GM19395 (cell line): Measurements from ENCODE around the gene SLC4A4.

Experiments
- ATAC-seq: cut with Tn5 transposase; IDR thresholded peaks from one replicate; pipeline ENCODE4 v1.9.1; 2021; ENCODE audit warnings: mild to moderate bottlenecking, moderate library complexity; ENCODE audit not compliant: unreplicated experiment

Gene SLC4A4

DNA sequence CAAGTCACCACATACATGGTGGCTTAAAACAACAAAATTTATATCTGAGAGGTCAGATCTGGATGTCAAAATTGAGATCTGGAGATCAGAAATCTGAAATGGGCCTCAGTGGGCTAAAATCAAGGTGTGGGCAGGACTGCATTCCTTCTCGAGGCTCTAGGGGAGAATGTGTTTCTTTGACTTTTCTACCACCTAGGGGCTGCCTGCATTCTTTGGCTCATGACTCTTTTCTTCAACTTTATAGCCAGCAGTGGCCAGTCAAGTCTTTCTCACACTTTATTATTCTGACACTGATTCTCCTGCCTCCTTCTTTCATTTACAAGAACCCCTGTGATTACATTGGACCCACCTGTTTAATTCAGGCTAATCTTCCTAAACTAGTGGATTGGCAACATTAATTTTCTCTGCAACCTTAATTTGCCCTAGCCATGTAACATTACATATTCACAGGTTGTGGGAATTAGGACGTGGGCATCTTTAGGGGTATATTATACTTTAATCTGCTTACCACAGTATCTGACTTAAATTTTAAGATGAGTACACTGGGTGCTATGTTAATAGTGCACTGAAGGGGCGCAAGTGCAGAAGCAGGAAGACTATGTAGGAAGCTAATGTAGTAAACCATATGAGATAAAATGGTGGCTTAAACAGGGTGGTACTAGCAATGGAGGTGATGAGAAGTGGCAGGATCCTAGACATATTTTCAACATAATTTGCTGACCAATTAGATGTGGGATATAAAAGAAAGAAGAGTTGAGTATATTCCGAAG lies 188.0 kb downstream of the SLC4A4 start:
- no peak for ATAC-seq

DNA sequence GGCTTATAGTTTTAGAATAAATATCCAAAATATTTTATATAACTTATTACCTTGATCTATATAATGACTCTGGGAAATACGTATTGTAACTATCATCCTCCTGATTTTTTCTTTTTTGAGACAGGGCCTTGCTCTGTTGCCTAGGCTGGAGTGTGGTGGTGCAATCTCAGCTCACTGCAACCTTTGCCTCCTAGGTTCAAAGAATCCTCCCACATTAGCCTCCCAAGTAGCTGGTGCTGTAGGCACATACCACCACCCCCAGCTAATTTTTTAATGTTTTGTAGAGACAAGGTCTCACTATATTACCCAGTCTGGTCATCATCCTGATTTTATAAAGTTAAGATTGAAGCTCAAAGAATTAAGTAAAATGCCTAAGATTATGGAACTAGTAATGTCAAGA lies 193.6 kb downstream of the SLC4A4 start:
- no peak for ATAC-seq

DNA sequence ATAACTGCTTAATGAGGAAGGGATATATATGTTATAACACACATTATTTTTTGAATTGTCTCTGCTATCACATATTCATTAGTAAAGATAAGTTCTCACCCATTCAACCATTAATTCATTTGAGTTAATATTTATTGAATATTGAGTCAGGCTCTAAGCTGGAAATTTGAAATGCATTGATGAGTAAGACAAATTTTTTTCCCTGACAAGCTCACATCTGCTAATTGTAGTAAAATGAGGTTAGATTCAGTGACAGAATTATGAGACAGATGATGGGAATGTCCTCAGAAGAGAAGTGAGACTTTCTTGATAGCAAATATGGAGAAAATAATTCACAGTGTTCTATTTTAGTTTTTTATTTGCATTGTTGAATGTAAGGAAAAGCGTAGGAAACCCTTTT lies 194.3 kb downstream of the SLC4A4 start:
- no peak for ATAC-seq

DNA sequence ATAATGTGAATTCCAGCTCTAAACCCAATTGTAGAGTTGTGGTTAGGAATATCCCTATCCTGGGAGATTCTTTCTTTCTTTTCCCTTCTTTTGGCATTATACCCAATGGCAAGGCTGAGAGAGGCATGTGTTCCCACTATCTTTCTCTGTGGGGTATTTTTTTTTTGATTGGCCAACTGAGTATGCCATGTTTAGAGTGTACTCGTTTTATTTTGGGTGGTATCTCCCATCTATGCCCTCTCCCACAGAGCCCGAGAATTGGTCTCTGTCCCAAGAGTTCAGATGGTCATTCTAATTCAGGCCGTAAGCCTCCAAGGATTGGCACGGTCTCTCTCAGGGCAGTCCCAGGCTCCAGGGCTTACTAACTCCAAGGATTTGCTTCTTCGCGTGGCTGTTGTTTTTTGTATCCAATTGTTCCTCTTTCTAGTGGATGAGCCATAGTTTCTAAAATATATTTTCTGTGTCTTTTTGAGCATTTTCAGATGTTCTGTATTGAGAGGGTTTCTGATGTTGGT lies 198.8 kb downstream of the SLC4A4 start:
- ATAC-seq, result no peak

DNA sequence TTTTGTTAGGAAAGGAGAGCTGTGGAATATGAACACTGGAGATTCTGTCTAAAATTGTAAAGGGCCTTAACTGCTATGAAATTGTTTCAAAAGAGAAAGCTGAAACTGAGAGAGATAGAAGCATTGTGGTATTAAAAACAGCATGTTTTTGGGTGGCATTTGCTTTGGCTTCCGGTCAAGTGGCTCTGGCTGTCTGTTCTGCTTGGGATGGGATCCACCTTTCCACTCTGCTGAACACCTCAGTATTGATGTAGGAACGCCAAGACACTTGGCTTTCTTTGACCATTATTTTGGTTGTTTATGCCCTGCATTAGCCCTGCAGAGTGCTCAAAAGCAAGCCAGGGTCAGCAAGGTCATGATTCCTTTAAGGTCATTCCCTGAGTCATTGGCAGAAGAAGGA lies 199.7 kb downstream of the SLC4A4 start:
- no peak for ATAC-seq

DNA sequence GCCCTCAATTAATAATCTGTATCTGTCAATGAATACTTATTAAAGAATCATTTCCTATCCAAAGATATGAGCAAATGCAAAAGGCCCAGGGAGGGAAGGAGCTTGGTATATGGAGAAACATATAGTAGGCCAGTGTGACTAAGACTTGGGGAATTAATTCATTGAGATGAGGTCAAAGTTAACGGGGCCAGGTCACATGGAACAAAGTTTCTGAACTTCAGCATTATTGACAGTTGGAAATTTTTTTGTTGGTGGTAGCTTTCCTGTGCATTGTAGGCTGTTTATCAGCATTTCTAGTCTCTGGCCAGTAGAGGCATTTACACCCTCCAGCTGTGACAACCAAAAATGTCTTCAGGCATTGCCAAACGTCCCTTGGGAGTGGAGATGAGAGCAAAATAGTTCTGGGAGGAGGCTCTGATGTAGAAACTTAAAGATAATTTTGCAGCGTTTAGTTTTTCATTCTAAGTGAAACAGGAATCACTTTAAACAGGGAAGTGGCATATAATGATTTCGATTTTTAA lies 202.0 kb downstream of the SLC4A4 start:
- ATAC-seq, result peak; percentile 69

DNA sequence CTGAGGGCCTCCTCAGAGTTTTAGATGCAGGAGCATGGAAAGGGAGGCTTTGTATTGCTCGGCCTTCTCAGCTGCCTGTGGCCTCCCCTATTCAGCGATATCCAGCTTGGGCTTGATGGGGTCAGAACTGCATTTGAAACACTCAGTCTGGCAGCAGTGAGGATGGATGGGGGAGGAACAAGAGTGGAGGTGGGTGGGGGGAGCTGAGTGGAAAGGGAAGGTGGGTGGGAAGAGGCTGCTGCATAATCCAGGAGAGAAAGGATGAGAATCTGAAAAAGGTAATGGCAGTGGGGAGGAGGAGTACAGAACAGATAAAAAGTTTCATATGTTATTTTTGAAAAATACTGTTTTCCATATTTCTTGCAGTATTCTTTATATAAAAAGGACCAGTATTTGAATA lies 202.7 kb downstream of the SLC4A4 start:
- no peak for ATAC-seq

DNA sequence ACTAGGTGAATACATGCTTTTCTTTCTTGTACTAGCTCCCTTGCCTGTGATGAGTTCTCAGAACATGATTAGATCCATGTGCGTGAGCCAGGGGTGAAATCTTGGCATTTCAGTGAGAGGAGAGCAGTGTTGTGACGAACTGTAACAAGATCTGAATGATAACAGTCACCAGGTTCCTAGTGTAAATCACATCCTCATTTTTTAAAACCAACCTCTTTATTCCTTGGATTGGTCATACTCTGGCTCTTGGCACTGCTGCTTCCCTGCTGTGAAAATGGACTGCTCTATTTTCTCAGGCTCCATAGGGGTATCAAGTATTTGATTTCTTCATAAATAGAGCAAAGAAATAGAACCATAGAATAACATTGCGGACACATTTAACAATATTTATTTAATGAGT lies 206.3 kb downstream of the SLC4A4 start:
- ATAC-seq, result no peak

DNA sequence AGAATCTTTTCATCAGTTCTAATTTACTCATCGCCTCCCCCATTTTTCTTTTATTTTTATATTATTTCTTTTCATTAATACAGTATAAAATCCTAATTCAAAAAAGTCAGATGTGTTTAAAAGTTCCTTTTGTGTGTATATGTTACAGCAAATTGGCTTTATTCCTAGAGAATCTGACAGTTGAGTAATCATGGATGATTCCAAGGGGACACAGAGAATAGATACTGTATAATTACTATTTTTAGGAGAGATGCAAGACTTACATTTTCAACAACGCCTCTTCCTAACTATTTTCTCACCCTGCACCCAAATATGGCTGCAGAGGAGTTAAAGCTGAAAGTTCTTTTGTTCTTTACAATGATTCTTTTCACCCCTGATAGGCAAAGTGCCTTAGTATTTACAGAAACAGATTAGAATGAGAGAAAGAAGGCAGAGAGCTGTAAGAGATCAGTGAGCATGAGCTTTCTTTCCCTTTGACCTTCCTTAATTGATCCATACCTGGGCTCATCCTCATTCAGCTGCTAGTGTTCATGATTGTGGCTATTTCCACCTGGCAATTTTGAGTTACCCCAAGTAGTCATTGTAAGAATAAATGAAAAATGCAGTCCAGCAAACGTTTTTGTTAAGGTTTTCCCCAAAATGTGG lies 210.8 kb downstream of the SLC4A4 start:
- ATAC-seq, result no peak

DNA sequence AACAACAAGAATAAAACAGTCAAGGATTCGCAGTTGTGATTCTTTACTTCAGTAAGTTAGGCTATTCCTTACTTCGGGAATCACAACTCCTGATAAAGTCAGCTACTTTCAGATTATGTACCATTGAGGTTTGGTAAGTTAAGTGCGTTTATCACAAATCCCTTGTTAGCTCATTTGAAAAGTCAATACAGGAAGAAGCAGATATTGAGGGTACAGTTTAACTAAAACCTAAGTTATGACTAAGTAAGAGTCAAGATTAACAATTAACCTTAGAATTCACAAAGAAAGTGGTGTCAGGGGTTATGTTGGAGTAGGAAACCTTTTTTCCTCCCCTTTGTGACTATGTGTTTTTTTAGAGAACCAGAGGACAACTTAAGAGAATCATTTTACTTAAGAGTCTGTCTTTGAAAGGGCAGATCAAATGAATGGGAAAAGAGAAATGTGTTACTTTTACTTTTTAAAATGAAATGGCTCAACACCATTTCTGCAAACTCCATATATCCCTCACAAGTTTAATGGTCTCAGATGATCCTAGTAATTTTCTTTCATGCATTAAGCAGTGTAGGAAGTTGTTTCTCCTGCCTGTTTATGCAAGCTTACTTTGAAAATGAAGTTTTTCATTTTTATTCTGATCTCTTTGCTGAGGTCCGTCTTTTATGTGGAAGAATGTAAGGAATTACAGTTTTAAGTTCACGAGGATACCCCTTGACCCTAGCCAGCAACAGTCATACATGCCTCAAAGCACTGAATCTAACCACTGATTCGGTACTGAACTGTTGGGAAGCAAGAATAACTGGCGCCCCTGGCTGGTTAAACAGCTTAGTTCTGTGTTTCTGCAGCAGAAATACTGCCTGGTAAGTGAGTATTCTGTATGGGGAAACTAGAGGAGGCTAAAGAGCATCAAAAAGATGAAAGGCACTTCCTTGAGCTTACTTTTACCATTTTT lies 211.7 kb downstream of the SLC4A4 start:
- peak; percentile 62 for ATAC-seq

DNA sequence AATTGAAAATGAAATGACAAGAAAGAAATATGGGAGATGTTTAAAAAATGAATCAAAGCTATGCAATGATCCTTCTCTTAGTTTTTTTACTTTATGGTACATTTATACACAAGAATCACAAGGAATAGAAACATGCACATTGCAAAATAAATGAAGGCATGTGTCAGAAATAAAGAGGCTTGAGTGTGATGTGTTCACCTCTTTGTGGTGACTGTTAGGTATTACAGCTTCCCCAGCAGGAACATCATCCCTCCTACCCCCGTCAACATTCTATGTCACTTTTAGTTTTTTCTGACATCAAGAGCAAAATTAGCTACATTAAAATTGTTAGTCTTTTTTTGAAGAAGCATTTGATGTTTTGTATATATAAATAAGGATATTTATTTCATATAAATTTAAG lies 214.8 kb downstream of the SLC4A4 start:
- peak; percentile 47 for ATAC-seq

DNA sequence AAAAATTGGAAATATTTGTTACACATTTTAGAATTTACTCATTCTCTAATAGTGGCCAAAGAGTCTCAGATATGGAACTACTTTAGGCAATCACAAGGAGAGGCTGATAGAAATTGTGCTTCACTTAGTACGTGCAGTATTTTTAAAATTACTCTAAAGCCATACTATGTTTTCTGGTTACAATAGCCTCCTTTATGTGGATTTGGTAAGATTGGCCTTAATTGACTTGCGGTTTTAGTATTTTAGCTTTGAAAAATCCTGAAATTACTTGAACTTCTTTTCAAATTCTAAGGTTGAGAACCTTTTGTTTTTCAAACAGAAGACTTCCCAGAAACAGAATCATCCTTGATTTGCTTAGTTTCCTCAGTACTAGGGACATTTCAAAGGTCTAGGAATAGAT lies 215.2 kb downstream of the SLC4A4 start:
- no peak for ATAC-seq

DNA sequence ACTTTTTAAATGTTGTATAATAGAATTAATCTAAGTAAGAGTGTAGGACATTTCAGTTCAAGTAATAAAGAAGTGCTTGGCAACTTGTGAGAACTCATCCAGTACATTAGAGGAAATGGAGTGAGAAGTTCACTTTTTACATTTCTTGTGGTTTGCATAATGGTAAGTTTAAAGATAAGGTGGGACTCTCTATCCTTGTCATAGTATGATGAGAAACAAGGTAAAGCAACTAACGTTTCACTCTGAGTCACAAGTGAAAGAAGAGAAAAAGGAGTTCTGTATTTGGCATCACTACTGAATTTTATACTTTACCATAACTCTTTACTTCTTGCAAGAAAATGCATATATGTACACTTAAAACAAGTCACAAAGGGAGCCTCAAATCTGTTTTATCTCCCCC lies 219.4 kb downstream of the SLC4A4 start:
- peak; percentile 95 for ATAC-seq

DNA sequence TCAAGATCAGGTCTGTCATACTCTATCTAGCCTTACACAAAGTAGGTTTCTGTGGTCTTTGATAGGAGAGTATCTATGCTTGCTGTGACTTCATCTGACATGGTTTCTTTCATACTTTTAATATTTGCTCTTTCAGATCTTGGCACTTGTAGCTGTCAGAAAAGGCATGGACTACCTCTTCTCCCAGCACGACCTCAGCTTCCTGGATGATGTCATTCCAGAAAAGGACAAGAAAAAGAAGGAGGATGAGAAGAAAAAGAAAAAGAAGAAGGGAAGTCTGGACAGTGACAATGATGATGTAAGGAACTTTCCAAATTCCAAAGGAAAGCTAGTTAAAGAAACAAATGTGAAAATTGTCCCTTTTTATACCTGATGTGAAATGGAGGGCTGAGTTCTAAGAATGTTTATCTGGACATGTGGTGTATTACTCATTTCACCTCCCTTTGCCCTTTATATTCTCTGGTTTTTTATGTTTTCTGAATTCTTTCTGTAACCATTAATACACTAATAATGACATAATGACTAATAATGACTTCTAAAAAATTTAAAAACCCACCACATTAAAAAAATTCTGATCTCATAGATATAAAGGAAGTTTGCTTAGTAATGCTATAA lies 221.2 kb downstream of the SLC4A4 start:
- ATAC-seq, result no peak

DNA sequence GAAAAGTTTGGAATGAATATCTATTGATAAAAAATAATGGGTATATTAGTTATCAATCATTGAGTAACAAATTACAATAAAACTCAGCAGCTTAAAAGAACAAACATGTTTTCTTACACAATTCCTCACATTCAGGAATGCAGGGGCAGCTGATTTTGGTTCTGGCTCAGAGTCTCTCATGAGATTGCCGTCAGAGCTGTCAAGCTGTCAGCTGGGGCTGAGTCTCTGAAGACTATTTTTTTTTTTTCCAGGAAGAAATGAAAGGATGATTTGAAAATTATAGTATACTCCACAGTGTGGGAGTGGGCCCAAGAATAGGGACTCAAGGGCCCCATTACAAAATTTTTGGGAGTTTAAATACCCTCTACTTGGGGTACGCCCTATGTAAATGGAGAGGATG lies 226.0 kb downstream of the SLC4A4 start:
- no peak for ATAC-seq

DNA sequence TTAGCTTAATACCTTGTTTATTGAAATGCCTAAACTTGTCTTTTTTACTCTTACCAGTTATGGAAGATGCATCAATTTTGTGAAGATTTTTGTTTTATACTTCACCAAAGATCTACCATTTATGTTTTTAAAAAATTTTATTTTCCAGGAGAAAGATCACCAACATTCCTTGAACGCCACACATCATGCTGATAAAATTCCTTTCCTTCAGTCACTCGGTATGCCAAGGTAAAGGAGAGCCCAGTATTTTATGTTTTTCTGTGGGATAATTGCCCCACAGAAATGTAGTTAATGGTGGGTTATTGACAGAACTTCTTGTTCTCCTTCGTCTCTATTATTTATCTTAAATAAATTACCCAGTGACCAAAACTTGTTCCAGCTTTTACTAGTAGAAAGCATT lies 228.0 kb downstream of the SLC4A4 start:
- ATAC-seq, result no peak

DNA sequence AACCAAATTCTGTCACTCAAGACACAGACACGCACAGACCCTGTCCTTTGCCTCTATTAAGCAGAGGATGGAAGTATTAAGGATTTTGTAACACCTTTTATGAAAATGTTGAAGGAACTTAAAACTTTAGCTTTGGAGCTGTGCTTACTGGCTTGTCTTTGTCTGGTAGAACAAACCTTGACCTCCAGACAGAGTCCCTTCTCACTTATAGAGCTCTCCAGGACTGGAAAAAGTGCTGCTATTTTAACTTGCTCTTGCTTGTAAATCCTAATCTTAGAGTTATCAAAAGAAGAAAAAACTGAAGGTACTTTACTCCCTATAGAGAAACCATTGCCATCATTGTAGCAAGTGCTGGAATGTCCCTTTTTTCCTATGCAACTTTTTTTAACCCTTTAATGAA lies 229.3 kb downstream of the SLC4A4 start:
- ATAC-seq, result no peak

DNA sequence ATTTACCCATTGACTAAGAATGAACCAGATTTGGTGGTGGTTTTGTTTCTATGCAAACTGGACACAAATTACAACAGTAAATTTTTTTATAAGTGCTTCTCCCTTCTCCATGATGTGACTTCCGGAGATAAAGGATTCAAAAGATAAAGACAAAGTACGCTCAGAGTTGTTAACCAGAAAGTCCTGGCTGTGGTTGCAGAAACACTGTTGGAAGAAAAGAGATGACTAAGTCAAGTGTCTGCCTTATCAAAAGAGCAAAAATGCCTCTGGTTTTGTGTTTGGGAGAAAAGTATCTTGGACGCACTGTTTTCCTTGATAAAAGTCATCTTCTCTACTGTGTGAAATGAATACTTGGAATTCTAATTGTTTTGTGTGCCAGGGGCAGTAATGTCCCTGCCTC lies 231.7 kb downstream of the SLC4A4 start:
- no peak for ATAC-seq

DNA sequence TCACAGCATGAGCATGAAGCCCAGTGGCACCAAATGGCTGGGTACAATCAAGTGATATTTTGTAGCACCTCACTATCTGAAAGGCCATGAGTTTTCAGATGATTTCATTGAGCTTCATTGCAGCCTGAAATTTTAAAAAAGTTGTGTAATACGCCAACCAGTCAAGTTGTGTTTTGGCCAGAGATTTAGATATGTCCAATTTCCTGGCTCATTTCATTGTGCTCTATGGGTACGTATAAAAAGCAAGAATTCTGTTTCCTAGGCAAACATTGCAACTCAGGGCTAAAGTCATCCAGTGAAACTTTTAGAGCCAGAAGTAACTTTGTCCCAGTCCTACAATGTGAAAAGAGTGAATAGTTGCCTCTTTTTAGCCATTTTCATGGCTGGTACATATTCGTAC lies 232.5 kb downstream of the SLC4A4 start:
- ATAC-seq, result no peak

DNA sequence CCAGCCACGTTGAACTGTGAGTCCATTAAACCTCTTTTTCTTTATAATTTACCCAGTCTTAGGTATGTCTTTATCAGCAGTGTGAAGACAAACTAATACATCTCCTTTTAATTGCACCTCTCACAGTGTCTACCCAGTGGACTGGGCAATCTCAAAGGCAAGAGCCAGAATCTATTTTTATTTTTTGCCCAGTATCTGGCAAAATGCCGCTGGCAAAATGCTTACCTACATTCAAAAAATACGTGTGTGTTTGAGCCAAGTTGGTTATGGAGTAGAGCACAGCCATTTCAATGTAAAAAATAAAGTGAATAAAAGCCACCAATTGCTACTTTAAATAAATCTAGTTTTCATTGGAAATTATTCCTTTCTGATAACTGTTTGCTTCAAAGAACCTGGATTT lies 245.2 kb downstream of the SLC4A4 start:
- ATAC-seq, result no peak

DNA sequence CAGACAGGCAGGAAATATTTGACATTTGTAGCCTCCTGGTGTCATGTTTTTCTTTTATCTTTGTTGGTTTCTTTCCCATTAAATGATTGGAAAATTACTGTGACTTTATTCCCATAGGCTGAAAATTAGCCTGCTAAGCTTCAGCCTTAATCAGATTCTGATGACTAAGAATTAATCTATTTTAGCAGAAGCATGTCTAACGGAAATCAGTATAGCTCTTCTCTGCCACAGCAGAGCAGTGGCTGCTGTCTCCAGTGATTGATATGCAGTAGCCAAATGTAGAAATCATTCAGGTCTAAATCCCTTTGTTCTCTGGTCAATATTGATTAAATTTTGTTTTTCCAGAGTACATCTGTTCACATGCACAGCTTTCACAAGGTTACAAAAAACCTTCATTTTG lies 245.8 kb downstream of the SLC4A4 start:
- ATAC-seq, result no peak
